Putamen (tissue), 1 donor: Measurements from ENCODE around the gene ABHD6.
"Not testable (repeated sequence)": the region's sequence is repeated elsewhere in the genome, so short reads cannot be mapped to it uniquely, and the experiment has no call there.

Experiments used
- DNase-seq: peaks from one replicate; pipeline ENCODE4 v3.0.0-alpha.2; 2016; ENCODE audit warnings: low spot score

ABHD6 gene

DNA sequence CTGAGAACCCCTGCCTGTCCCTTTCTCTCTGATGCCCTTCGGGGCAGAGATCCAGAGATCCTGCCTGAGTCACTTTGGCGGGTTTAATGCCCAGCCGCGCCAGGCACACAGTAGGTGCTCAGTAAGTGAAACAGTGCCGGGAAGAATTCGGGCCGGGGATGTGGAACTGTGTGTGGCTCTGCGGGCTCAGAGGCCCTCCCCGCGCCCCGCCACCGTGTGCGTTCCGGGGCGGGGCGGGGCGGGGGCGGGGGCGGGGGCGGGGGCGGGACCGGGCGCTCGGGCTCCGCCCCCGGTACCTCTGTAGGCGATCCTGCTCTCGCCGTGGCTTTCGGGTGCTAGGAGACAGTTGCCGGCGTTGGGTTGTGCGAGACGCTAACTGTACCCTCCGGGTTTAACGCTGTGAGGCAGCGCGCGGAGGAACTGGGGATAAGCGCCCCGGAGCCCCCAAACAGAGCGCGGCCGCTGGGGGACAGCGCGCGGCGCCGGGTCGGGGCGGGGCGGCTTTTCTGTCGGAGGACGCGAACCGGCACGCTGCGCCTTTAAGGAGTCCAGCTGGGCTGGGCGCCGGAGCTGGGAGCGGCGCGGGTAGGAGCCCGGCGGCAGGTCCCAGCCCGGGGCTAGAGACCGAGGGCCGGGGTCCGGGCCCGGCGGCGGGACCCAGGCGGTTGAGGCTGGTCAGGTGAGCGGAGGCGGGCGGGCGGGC, at the start of gene ABHD6:
TSS of gene ABHD6 (plus strand) at position 555 of the 703 bp plus-strand sequence. CDS start 18,795 bp downstream, outside the sequence.
- peak; percentile 80 for DNase-seq

- DNase-seq = no peak
Measured at GRCh38 chr3:58188173-58188564, 49.4 kb upstream of the ABHD6 start.

DNA sequence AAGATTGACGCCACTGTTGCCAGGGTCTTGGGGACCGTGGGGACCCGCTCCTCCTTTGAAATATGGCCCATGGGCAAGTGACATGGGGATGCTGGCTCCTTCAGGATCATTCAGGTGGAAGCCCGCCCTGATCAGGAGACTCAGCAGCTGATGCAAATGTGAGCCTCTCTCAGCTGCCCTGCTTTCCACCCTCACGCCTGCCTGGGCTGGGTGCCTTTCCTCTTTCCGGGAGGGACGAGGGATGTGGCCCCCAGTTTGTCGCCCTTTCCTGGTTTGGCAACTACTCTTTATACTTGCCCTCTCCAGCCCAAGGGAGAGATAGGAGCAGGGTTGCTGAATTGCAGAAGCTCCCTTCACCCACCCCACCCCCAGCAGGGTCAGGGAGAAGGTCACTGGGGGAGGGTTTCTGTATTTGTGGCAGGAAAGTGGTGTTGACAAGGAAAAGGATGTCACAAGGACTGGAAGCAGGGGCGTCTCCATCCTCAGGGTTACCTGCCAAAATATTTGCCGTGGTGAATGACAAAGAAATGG, 48.6 kb upstream of the ABHD6 start:
- DNase-seq = no peak

- DNase-seq = no peak
Measured at GRCh38 chr3:58189691-58190090, 47.9 kb upstream of the ABHD6 start.

DNA sequence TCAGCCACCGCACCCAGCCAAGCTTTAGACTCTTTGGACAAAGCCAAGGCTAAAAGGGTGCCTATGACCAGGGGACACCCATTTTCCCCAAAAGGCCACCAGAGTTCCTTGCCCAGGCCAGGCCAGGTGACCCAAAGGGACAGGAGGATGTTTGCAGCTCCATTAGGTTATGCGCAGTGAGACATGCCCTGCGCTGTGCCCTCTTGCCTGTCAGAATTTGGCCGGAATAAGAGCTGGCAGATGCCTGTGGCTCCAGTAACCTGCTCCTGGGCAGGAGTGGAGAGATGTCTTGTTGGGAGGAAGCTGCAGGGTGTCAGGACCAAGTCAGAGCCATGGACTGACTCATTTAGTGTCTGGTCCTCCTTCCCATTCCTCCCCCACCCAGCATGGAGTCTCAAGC, 47.3 kb upstream of the ABHD6 start:
- DNase-seq = no peak

- DNase-seq = no peak
Measured at GRCh38 chr3:58190882-58191281, 46.7 kb upstream of the ABHD6 start.

DNA sequence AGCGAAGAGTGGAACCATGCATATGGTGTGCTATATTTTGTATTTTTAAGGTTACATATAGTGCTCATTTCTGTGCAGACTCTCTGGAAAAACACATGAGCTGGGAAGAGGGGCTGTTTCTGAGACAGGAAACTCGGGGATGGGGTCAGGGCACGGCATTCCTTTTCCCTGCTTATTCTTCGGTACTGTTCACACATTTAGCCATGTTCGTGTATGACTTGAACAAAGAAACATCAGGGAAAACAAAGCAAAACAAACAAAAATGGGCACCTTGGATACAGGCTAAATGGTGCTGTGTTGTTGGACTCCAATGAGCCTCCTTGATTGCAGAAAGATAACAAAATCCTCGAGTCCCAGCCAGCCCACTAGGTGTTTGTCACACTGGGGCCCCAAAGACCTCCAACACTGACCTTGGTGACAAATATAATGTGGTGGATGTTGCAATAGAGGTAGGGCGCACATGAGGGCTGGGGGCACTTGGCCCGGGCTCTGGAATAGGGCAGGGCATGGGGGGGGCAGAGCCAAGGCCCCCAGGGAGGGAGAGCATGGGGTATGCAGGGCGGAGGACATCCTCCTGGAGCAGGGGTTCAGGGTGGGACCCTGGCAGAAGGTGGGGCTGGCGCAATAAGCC, 46.1 kb upstream of the ABHD6 start:
- no peak for DNase-seq

DNA sequence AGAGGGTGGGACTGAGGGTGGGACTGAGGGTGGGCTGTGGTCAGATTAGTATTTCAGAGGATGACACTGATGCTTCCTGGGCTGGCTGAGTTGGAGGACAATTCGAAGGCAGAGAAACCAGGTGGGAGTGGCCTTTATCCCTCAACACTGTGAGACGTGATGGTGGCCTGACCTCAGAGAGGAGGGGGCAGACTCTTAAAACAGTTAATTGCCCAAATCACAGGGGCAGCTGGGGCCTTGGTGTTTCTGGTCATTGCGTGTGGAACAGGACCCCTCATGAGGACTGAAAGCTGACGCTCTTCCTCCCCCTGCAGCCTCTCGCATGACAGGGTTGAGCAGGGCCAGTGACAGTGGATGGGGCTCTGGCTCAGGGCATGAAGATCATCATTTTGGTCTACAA, 45.5 kb upstream of the ABHD6 start:
- DNase-seq = no peak

DNA sequence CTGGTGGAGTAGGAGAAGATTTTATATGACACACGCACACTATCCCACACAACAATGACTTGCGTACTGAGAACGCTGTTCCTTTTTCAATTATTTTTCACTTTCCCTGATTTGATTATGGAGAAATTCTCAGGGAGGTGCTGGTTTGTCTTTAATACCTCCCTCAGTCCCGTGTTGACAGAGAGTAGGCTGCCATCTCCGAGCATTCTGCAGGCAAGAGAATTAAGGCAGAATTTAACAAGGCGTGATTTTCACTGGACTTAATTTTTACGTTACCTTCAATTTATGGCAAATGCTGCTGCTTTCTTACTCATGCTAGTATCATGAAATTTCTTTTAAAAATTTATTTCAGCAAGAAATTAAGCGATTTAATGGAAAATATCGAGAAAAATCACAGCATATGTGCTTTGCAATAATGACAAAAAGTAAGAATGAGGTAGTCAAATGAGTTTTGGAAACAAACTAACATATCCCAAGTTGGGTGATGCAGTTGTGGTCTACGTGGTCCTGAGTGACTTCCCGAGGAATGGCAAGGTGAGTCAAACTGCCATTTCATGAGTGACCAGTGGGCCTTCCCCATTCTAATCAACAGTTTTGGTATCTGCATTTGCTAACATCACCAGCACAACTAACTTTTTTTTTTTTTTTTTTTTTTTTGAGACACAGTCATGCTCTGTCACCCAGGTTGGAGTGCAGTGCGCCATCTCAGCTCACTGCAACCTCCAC, 43.7 kb upstream of the ABHD6 start:
- DNase-seq = no peak

GRCh38 chr3:58197588-58197987, 40.0 kb upstream of the ABHD6 start:
- no peak for DNase-seq

DNA sequence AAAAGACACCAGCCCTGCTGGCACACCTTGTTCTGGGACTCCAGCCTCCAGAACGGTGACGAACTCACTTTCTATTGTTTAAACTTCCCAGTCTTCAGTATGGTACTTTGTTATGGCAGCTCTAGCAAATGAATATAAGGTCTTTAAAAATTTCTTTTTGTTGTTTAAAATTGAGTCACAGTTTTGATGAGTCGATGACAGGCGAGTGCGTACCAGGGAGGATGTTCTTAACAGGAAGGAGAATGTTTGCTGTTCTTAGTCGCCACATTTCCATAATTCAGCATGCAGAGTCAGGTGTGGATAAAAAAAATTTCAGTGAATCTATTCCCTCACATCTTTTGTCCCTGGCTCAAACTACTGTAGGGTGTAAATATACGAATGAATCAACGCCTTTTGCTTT, 39.2 kb upstream of the ABHD6 start:
- no peak for DNase-seq

DNA sequence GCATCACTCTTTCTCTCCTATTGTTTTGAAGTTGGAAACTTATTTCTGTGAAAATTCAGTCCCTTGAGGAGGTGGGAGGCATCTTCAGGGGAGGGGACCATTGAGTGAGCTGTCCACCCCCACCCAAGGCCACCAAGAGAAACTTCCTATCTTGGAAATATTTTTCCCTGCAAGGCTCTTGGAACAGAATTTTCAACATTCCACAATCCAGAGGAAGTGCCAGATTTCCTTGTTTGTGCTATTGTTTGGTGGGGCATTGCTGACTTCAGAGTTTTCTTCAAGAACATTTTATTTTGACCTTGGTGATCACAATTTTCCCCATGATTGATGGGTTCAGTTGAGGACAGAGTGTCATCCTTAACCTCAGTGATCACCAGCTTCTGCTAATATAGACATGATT, 38.8 kb upstream of the ABHD6 start:
- no peak for DNase-seq

- no peak for DNase-seq
Measured at GRCh38 chr3:58200121-58200709, 37.4 kb upstream of the ABHD6 start.

DNA sequence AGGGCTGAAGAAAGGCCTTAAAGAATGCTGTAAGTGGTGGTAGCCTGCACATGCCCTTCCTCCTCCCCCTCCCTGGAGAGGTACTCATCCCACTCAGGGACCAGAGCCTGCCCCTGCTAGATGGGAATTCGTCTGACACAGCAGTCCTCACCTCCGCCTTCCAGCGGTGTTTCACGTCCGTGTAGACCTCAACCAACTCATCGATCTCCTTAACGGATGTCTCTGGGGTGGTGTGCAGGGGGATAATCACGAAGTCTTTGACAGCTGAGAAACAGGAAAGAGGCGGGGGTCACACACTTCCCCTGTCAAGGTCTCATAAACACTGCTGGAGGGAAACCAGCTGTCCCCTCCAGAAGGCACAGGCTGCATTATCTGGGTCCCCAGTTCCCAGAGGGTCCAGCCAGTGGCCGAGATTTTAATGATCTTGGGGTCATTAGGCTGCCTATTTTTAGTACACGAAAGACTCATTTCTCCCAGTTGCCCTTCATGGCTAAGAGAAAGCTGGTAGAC, 36.7 kb upstream of the ABHD6 start:
- DNase-seq = no peak

GRCh38 chr3:58201451-58201850, 36.1 kb upstream of the ABHD6 start:
- DNase-seq = not testable (repeated sequence)

DNA sequence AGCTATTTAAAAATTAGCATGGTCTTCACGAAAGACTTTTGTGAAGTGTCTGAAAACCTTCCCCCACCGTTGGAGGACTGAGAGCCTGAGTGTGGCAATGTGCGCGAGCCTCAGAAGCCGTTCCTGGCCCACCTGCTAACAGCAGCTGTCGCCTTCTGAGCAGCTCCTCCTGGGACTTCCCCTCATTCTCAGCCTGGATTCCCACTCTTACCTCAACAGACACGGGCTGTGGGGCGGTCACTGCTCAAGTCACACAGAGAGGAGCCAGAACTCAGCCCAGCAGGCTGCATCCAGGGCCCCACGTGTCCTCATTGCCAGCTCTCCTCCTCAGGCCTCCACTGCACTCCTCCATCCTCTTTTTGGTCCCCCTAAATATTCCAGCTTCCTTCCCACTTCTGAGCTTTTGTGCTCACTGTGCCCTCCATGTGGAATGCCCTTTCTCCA, 34.7 kb upstream of the ABHD6 start:
- DNase-seq = no peak

GRCh38 chr3:58203541-58203940, 34.1 kb upstream of the ABHD6 start:
- no peak for DNase-seq

DNA sequence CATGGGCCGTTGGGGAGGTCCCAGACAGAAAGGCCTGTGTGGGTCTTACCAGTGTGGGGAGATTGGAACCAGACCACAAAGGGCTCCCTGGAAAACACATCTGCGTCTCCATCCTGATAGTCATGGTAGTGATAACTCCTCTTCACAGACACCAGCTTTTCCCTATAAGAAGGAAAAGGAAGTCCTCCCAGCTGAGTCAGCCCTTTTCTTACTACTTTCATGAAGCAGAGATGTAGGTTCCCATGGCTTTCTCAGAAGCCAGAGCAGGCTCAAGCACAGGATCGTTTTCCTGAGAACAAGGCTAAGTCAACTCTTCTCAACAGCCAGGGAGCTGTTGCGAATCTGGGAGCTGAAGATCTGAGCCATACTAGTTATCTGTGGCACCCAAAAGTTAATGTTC, 32.9 kb upstream of the ABHD6 start:
- no peak for DNase-seq

DNA sequence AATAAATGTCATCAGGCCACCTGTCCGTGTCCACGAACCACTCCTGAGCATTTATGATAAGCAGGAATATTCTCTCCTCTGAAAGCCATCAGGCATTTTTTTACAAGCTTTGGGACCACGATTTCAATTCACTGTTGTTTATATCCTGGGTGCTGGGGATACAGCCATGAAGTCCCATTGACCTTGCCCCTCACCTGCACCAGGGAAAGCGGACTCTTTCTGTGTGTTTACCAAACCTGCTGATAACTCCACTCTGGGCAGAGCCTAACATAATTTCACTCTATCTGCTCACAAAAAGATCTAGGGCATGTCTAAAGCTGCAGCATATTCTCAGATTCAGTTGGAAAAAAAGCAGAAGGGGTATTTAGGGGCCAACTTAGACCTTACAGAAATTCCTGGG, 31.6 kb upstream of the ABHD6 start:
- DNase-seq = no peak

DNA sequence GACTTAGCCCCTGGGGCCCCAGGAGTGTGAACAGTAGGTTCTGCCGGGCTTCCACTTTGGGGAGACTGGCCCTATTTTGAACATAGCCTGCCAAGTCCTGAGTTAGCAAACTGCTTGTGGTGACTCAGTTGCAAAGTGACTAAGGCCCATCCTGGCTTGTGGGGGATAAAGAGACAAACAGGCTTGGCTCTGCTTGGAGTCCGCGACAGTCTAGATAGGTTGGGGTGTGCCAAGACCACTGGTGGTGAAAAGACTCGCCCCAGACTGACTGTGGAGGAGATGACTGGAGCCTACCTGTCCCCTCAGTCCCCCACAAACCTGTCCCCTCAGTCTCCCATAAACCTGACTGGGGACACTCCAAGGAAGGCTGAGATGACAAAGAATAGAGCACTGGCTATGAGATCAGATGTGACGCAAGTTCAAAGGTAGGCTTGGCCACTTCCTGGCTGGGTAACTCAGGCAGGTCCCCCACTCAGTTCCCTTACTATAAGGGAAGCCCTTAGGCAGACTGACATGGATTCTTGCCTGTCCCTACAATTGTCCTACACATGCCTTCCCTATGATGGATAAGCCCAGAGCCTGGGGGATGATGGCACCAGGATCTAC, 31.1 kb upstream of the ABHD6 start:
- DNase-seq = no peak

DNA sequence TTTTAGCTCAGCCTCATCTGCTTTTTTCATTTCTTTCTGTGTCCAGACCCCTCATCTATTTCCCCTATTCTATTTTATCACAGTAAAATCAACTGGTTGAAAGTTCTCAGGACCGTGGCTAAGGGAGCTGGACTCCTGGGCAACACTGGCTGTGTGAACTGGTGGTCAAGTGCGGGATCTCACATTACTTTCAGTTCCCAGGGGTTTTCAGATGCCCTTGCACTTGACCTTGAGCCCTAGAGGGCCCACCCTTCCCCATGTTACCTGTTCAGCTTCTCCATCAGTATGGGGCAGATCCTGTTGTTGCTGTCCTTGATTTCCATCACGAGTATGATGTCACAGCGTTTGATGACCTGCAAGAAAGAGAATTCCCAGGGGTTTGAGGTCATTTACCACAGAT, 29.6 kb upstream of the ABHD6 start:
- no peak for DNase-seq

- no peak for DNase-seq
Measured at GRCh38 chr3:58209933-58210332, 27.7 kb upstream of the ABHD6 start.
